ENCODE data around the gene TGFBR3.

GRCh38 chr1:91791691-91792488, 94.1 kb downstream of the TGFBR3 start:
- TF ChIP-seq CTCF (IDR thresholded peaks at IDR 0.05; ENCODE audit: low read depth, low read length) (no peak), EZH2phosphoT487 (IDR thresholded peaks at IDR 0.05; ENCODE audit: low read depth) (no peak)

All from OCI-LY3 (cell line).